IPS-18a (cell line): ENCODE data around the gene LRIG1.
A peak's percentile ranks its signal among the peaks of the same experiment; 100 is the strongest.

Experiments used
- H3K27ac ChIP-seq: one replicate; pipeline ENCODE4 v1.5.1; 2013; ENCODE audit warnings: low read length
- H3K27me3 ChIP-seq: one replicate; pipeline ENCODE4 v1.6.1; 2013; ENCODE audit warnings: mild to moderate bottlenecking, low read length; ENCODE audit not compliant: control insufficient read depth, insufficient read depth
- H3K36me3 ChIP-seq: one replicate; pipeline ENCODE4 v1.6.1; 2013; ENCODE audit warnings: low read depth, low read length; ENCODE audit not compliant: control insufficient read depth
- H3K4me1 ChIP-seq: one replicate; pipeline ENCODE4 v1.6.1; 2013; ENCODE audit warnings: low read depth, low read length; ENCODE audit not compliant: control insufficient read depth
- H3K4me3 ChIP-seq: one replicate; pipeline ENCODE4 v1.5.1; 2013; ENCODE audit warnings: low read length
- H3K9ac ChIP-seq: one replicate; pipeline ENCODE4 v1.6.1; 2013; ENCODE audit warnings: mild to moderate bottlenecking, low read length, moderate library complexity
- H3K9me3 ChIP-seq: one replicate; pipeline ENCODE4 v1.6.1; 2013; ENCODE audit warnings: low read depth, low read length; ENCODE audit not compliant: control insufficient read depth

LRIG1 gene

DNA sequence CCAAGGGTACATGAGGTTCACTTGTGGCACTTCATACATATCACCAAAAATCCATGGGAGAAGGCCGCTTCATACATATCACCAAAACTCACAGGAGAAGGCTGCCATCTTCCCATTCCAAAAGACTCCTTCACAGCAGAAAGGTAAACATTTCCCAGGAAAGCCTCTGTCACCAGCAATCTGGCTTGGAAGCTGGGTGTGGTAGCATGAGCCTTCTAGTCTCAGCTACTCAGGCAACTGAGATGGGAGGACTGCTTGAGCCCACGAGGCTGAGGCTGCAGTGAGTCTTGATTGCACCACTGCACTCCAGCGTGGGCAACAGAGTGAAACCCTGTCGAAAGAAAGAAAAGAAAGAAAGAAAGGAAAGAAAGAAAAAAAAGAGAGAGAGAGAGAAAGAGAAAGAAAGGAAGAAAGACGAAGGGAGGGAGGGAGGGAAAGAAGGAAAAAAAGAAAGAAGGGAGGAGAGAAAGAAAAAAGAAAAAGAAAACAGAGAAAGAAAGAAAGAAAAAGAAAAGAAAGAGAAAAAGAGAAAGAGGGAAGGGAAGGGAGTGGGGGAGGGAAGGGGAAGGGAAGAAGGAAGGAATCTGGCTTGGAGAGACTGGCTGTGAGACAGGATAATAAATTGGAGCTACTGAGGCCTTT lies 7.2 kb downstream of the LRIG1 start:
- Histone ChIP-seq H3K27me3 (no peaks in the 10 kb centered on the region), H3K4me3 (peak overlapping the region; percentile 34), H3K9me3 (no peaks in the 10 kb centered on the region), H3K9ac (no peak overlapping the region), H3K4me1 (peaks cover 90% of the 10 kb centered on the region), H3K36me3 (no peaks in the 10 kb centered on the region), H3K27ac (no peak overlapping the region)

GRCh38 chr3:66492672-66493071 lies 8.2 kb downstream of the LRIG1 start:
- H3K36me3 ChIP-seq, result no peaks in the 10 kb centered on the region
- H3K9me3 ChIP-seq, result no peaks in the 10 kb centered on the region
- H3K27me3 ChIP-seq, result no peaks in the 10 kb centered on the region
- no peak overlapping the region for H3K9ac ChIP-seq
- no peak overlapping the region for H3K4me3 ChIP-seq
- H3K4me1 ChIP-seq, result peaks cover 86% of the 10 kb centered on the region
- no peak overlapping the region for H3K27ac ChIP-seq

DNA sequence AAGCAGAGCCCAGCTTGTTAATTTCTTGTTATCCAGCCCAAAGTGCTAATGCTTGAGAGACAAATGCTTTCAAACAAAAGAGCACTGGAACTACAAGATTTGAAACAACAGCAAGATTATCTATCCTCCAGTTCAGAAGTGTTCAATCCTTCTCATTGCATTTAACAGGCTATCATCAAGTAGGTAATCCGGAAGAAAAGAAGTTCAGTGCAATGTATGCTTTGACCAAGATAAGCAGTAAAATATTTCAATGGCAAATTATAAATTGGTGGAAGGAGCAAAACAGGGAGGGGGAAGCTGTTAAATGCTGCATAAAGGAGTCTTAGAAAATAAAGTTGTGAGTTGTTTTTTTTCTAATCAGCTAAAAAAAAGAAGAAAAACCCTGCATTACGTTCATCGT lies 8.8 kb downstream of the LRIG1 start:
- no peak overlapping the region for H3K27ac ChIP-seq
- no peaks in the 10 kb centered on the region for H3K27me3 ChIP-seq
- H3K36me3 ChIP-seq, result no peaks in the 10 kb centered on the region
- H3K4me1 ChIP-seq, result peaks cover 86% of the 10 kb centered on the region
- H3K4me3 ChIP-seq, result peak overlapping the region; percentile 2
- no peaks in the 10 kb centered on the region for H3K9me3 ChIP-seq
- no peak overlapping the region for H3K9ac ChIP-seq

DNA sequence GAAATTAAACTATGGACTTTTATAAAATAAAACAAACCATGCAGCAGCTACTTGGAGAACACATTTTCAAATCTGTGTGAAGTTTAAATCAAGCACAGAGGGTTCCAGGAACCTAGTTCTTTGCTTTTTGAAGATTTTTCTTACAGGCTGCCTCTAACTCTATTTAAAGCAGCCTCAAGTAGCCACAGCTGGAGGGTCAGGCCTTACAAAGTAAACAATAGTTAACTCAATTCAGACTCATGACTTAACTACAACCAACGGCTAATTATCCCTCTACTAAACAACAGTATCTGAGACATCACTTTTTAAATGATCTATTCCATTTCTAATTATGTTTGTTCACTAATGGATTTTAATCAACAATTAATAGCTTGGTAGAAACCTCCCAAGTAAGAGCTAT lies 9.8 kb downstream of the LRIG1 start:
- Histone ChIP-seq H3K36me3 (no peaks in the 10 kb centered on the region), H3K4me1 (peaks cover 85% of the 10 kb centered on the region), H3K27ac (no peak overlapping the region), H3K9ac (no peak overlapping the region), H3K4me3 (peak overlapping the region; percentile 2), H3K9me3 (no peaks in the 10 kb centered on the region), H3K27me3 (no peaks in the 10 kb centered on the region)

DNA sequence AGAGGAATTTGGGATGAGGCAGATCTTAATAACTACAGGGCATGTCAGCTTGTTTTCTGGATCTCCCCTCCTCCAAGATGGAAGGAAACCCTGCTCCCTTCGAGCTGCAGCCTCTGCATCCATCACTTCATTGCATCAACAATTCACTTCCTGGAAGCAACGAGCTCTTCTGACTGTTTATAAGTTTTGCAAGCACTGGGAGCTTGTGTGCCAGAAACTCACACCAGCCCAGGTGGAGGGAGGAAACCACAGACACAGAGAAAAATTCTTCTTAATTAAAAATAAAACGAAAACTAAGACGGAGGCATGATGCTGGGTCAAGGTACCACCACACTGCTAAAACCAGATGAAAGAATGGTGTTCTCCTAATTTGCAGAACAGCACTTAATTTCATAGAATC lies 10.6 kb downstream of the LRIG1 start:
- Histone ChIP-seq H3K4me3 (peak overlapping the region; percentile 2), H3K9ac (no peak overlapping the region), H3K9me3 (no peaks in the 10 kb centered on the region), H3K27ac (no peak overlapping the region), H3K27me3 (no peaks in the 10 kb centered on the region), H3K4me1 (peaks cover 85% of the 10 kb centered on the region), H3K36me3 (no peaks in the 10 kb centered on the region)

DNA sequence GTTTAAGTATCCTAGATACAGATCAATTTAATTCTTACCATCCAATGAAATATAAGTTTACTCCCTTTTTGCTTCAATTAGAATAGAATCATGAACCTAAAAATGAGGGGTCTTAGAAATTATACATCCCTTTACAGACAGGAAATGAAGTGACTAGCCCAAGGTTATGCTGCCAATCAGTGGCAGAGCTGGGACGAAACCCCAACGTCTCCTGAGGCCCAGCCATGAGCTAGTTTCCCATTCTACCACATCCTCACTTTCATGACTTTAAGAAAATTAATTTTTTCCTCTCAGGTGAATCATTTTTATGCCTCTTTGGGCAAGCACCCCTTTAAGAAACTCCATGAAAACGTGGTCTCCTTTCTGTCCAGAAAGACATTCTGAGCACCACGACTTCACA lies 11.2 kb downstream of the LRIG1 start:
- no peak overlapping the region for H3K9ac ChIP-seq

GRCh38 chr3:66489115-66489514 lies 11.7 kb downstream of the LRIG1 start:
- Histone ChIP-seq H3K9ac (no peak overlapping the region), H3K27ac (no peak overlapping the region), H3K9me3 (no peaks in the 10 kb centered on the region), H3K4me3 (no peak overlapping the region), H3K4me1 (peaks cover 81% of the 10 kb centered on the region), H3K36me3 (no peaks in the 10 kb centered on the region), H3K27me3 (no peaks in the 10 kb centered on the region)

More for the DNA sequence above, 11.2 kb downstream of the LRIG1 start:
- no peak overlapping the region for H3K27ac ChIP-seq
- no peaks in the 10 kb centered on the region for H3K27me3 ChIP-seq
- no peaks in the 10 kb centered on the region for H3K36me3 ChIP-seq
- no peak overlapping the region for H3K4me3 ChIP-seq
- H3K9me3 ChIP-seq, result no peaks in the 10 kb centered on the region
- H3K4me1 ChIP-seq, result peaks cover 80% of the 10 kb centered on the region

GRCh38 chr3:66488492-66488891 lies 12.3 kb downstream of the LRIG1 start:
- no peak overlapping the region for H3K9ac ChIP-seq
- peaks cover 82% of the 10 kb centered on the region for H3K4me1 ChIP-seq
- no peak overlapping the region for H3K27ac ChIP-seq

DNA sequence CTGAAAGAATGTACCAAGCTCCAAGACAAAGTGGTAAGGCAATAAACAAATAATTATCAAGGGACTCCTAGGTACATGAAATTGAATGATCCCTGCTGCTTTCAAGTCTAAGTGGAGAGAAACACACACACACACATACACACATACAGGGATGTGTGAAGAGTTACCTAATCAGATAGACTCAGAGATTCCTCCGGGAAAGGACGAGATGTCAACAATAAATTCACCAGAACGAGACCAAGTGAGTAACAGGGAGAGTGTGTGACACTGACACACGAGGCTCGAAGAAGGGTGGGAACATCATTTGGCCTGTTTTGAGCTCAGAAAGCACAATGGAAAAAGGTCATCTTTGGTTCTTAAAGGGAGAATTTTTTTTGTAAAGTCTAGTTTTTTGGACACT lies 13.4 kb downstream of the LRIG1 start:
- Histone ChIP-seq H3K36me3 (no peaks in the 10 kb centered on the region), H3K27ac (no peak overlapping the region), H3K4me3 (no peak overlapping the region), H3K27me3 (no peaks in the 10 kb centered on the region), H3K9me3 (no peaks in the 10 kb centered on the region), H3K4me1 (peaks cover 81% of the 10 kb centered on the region), H3K9ac (no peak overlapping the region)

More at GRCh38 chr3:66488492-66488891, 12.3 kb downstream of the LRIG1 start:
- no peaks in the 10 kb centered on the region for H3K9me3 ChIP-seq
- H3K4me3 ChIP-seq, result no peak overlapping the region
- H3K36me3 ChIP-seq, result no peaks in the 10 kb centered on the region
- no peaks in the 10 kb centered on the region for H3K27me3 ChIP-seq

DNA sequence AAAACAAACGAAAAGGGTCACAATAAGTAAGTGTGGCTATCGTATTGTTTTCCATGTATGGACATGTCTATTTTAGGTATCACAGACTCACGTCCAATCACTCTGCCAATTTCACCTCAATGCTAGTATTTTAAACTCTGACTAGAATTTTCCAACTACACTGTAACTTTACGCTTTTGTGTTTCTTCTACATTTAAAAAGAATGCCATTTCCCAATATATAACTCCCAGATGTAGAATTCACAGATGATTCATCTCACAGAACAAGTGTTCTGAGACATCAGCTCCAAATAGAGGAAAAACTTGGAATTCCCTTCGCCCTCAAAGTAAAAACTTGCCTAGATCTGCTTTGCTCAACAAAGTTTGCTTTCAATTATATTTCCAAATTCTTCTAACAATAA lies 14.2 kb downstream of the LRIG1 start:
- Histone ChIP-seq H3K4me1 (peaks cover 81% of the 10 kb centered on the region), H3K36me3 (no peaks in the 10 kb centered on the region), H3K27ac (no peak overlapping the region), H3K9ac (no peak overlapping the region), H3K27me3 (no peaks in the 10 kb centered on the region), H3K4me3 (no peak overlapping the region), H3K9me3 (no peaks in the 10 kb centered on the region)

GRCh38 chr3:66486202-66486601 lies 14.6 kb downstream of the LRIG1 start:
- Histone ChIP-seq H3K4me3 (no peak overlapping the region), H3K9ac (no peak overlapping the region), H3K27ac (no peak overlapping the region), H3K4me1 (peaks cover 81% of the 10 kb centered on the region), H3K27me3 (no peaks in the 10 kb centered on the region), H3K9me3 (no peaks in the 10 kb centered on the region), H3K36me3 (no peaks in the 10 kb centered on the region)

DNA sequence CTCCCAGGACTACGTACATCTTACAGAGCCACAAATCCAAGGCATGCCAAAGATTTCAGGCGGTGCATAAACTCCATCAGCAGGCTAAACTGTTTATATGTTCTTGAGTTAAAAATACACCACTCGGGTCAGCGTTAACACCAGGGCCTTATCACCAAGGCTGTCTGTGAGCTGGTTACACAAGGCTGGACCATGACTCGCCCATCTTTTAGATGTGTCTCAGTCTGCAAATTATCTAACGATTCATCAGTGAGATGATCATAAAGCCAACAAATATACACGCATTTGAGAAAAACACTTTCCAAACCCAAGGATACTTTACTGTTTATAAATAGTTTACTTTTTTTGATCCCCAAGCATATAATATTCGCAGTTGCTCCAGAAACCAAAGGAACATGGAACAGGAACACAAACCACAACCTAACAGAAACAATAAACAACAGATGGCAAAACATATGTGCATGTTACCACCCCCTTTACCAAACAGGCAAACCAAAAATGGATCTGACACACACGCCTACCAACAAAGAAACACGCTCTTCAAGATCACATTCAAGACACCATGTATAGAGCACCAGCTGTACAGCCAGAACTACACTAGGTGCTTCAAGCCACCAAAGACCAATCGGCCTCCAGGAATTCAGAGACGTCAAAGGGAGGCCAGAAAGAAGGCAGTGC lies 15.4 kb downstream of the LRIG1 start:
- H3K36me3 ChIP-seq, result no peaks in the 10 kb centered on the region
- no peaks in the 10 kb centered on the region for H3K9me3 ChIP-seq
- no peak overlapping the region for H3K9ac ChIP-seq
- H3K27ac ChIP-seq, result no peak overlapping the region
- peaks cover 81% of the 10 kb centered on the region for H3K4me1 ChIP-seq
- H3K27me3 ChIP-seq, result no peaks in the 10 kb centered on the region
- H3K4me3 ChIP-seq, result no peak overlapping the region
